Camera-type eye (tissue), 1 donor: ENCODE results near the gene PKNOX1. TPM values are rescaled to one million over a fixed set of nuclear protein-coding genes. Genes with fewer than 3 reads are reported as not detected.

Experiments used
- total RNA-seq: library from RNA; depleted of rRNA; stranded (reverse); fragments of >200 nt; gene quantifications from one replicate; pipeline ENCODE4 v1.2.3, GENCODE V29; 2014

PKNOX1 gene
- 24.8 TPM for total RNA-seq

GRCh38 chr21:42973991-42974831 is at the start of gene PKNOX1:
PKNOX1 (plus strand) TSS chr21:42974562; CDS start chr21:43004382, 29,820 bp downstream.

GRCh38 chr21:42925114-42925926 is 49.0 kb upstream of the PKNOX1 start, which contains the start of gene ERVH48-1:
ERVH48-1 (minus strand) TSS chr21:42925630; CDS start chr21:42919006, 6,624 bp downstream.

GRCh38 chr21:43075170-43076022 is 101.0 kb downstream of the PKNOX1 start, which contains the start of gene CBS:
CBS (minus strand) TSS chr21:43075835; CDS start chr21:43072193, 3,642 bp downstream.

Other genes starting within 250 kb of the PKNOX1 start
- 14.5 TPM for gene WDR4, start 95.0 kb upstream of the PKNOX1 start, total RNA-seq
- gene NDUFV3, start 81.3 kb upstream of the PKNOX1 start, total RNA-seq = 68.0 TPM
- gene ERVH48-1, start 48.9 kb upstream of the PKNOX1 start, total RNA-seq = not detected
- gene CBS, start 101.3 kb downstream of the PKNOX1 start, total RNA-seq = 11.1 TPM
- gene U2AF1, start 133.0 kb downstream of the PKNOX1 start, total RNA-seq = 64.6 TPM
- gene CRYAA, start 194.4 kb downstream of the PKNOX1 start, total RNA-seq = 23.1 TPM